Trophoblast cell (in vitro differentiated cells and primary cell): ENCODE measurements around the gene IQCN.

Experiments
- DNase-seq, 2 donors: peaks; one replicate each; pipeline ENCODE4 v3.0.0-alpha.2; 2016
- H2AFZ ChIP-seq: 2 replicates; pipeline ENCODE4 v1.6.1; 2013; ENCODE audit warnings: low read length, moderate library complexity, mild to moderate bottlenecking; ENCODE audit not compliant: insufficient read depth, poor library complexity
- H2AK5ac ChIP-seq: 2 replicates; pipeline ENCODE4 v1.6.1; 2013; ENCODE audit warnings: mild to moderate bottlenecking, low read length
- H2BK120ac ChIP-seq: 2 replicates; pipeline ENCODE4 v1.6.1; 2013; ENCODE audit warnings: low read length, mild to moderate bottlenecking, moderate library complexity; ENCODE audit not compliant: insufficient read depth, poor library complexity
- H2BK12ac ChIP-seq: 2 replicates; pipeline ENCODE4 v1.6.1; 2013; ENCODE audit warnings: mild to moderate bottlenecking, low read length, moderate library complexity
- H2BK5ac ChIP-seq: 2 replicates; pipeline ENCODE4 v1.6.1; 2013; ENCODE audit warnings: low read length, low read depth, moderate library complexity, mild to moderate bottlenecking; ENCODE audit not compliant: poor library complexity
- H3K14ac ChIP-seq: 2 replicates; pipeline ENCODE4 v1.6.1; 2013; ENCODE audit warnings: mild to moderate bottlenecking, low read length
- H3K18ac ChIP-seq: 2 replicates; pipeline ENCODE4 v1.6.1; 2013; ENCODE audit warnings: mild to moderate bottlenecking, low read length
- H3K23ac ChIP-seq: 2 replicates; pipeline ENCODE4 v1.6.1; 2013; ENCODE audit warnings: low read length
- H3K27ac ChIP-seq: 2 replicates; pipeline ENCODE4 v1.5.1; 2013; ENCODE audit warnings: low read depth, mild to moderate bottlenecking, inconsistent platforms, low read length, moderate library complexity
- H3K27me3 ChIP-seq: 2 replicates; pipeline ENCODE4 v1.6.1; 2013; ENCODE audit warnings: inconsistent platforms, mild to moderate bottlenecking, low read length, moderate library complexity; ENCODE audit not compliant: insufficient read depth
- H3K36me3 ChIP-seq, 2 experiments: 1 replicate in 1 of 2; 2 replicates in 1 of 2; pipeline ENCODE4 v1.6.1; 2013; ENCODE audit warnings: low read length in 2 of 2, mild to moderate bottlenecking in 2 of 2, moderate library complexity in 1 of 2; ENCODE audit not compliant: insufficient read depth in 2 of 2, control insufficient read depth in 1 of 2
- H3K4ac ChIP-seq: 2 replicates; pipeline ENCODE4 v1.6.1; 2013; ENCODE audit warnings: low read depth, mild to moderate bottlenecking, low read length, moderate library complexity
- H3K4me1 ChIP-seq, 2 experiments: 1 replicate in 1 of 2; 2 replicates in 1 of 2; pipeline ENCODE4 v1.6.1; 2013; ENCODE audit warnings: low read length in 2 of 2, mild to moderate bottlenecking in 2 of 2, moderate library complexity in 1 of 2; ENCODE audit not compliant: insufficient read depth in 2 of 2, control insufficient read depth in 1 of 2
- H3K4me2 ChIP-seq: 2 replicates; pipeline ENCODE4 v1.6.1; 2013; ENCODE audit warnings: inconsistent platforms, mild to moderate bottlenecking, low read length, moderate library complexity
- H3K4me3 ChIP-seq: 2 replicates; pipeline ENCODE4 v1.5.1; 2013; ENCODE audit warnings: mild to moderate bottlenecking, low read depth, low read length, inconsistent platforms
- H3K79me1 ChIP-seq: one replicate; pipeline ENCODE4 v1.6.1; 2013; ENCODE audit warnings: low read length
- H3K79me2 ChIP-seq: 2 replicates; pipeline ENCODE4 v1.6.1; 2013; ENCODE audit warnings: low read length, mild to moderate bottlenecking; ENCODE audit not compliant: control insufficient read depth, insufficient read depth, poor library complexity
- H3K9ac ChIP-seq: 2 replicates; pipeline ENCODE4 v1.6.1; 2013; ENCODE audit warnings: mild to moderate bottlenecking, low read length
- H3K9me3 ChIP-seq: 2 replicates; pipeline ENCODE4 v1.6.1; 2013; ENCODE audit warnings: low read depth, mild to moderate bottlenecking, control low read depth, inconsistent platforms, low read length; ENCODE audit not compliant: insufficient read depth
- H4K12ac ChIP-seq: 2 replicates; pipeline ENCODE4 v1.6.1; 2013; ENCODE audit warnings: low read depth, mild to moderate bottlenecking, low read length, moderate library complexity
- H4K8ac ChIP-seq: 2 replicates; pipeline ENCODE4 v1.6.1; 2013; ENCODE audit warnings: low read depth, mild to moderate bottlenecking, low read length, moderate library complexity
- H4K91ac ChIP-seq: one replicate; pipeline ENCODE4 v1.6.1; 2013; ENCODE audit warnings: low read depth, mild to moderate bottlenecking, low read length, moderate library complexity
- WGBS: extraction: QIAGEN DNeasy Blood & Tissue Kit; methylation state at CpG from one replicate; pipeline ENCODE4 v1.1.7; 2013; ENCODE audit warnings: missing lambda C conversion rate; ENCODE audit not compliant: insufficient read length, insufficient coverage; ENCODE audit errors: extremely low coverage; 5-methylcytosine and 5-hydroxymethylcytosine counted together

IQCN gene

GRCh38 chr19:18282021-18282787 lies 8.0 kb upstream of the IQCN start:
- Histone ChIP-seq H3K23ac (no peak overlapping the region), H4K8ac (peak overlapping the region; percentile 82), H3K27me3 (no peaks in the 10 kb centered on the region), H3K4ac (peak overlapping the region; percentile 87), H3K79me1 (peaks cover 38% of the 10 kb centered on the region), H3K18ac (peak overlapping the region; percentile 94), H2AK5ac (peak overlapping the region; percentile 97), H3K14ac (peak overlapping the region; percentile 91), H3K9me3 (no peaks in the 10 kb centered on the region), H2AFZ (peak overlapping the region; percentile 32), H4K91ac (peak overlapping the region; percentile 97), H3K4me1 (peaks cover 26 to 27% of the 10 kb centered on the region in 2 experiments), H4K12ac (peak overlapping the region; percentile 88), H3K9ac (peak overlapping the region; percentile 86), H3K4me2 (peak overlapping the region; percentile 86), H2BK12ac (peak overlapping the region; percentile 94), H3K4me3 (peak overlapping the region; percentile 56), H3K36me3 (peaks cover 15 to 20% of the 10 kb centered on the region in 2 experiments), H3K27ac (peak overlapping the region; percentile 100), H2BK5ac (peak overlapping the region; percentile 92), H3K79me2 (peaks cover 35% of the 10 kb centered on the region), H2BK120ac (peak overlapping the region; percentile 94)
- no peak for DNase-seq
- WGBS = no CpG with 5 or more reads among the region's 27 CpGs

DNA sequence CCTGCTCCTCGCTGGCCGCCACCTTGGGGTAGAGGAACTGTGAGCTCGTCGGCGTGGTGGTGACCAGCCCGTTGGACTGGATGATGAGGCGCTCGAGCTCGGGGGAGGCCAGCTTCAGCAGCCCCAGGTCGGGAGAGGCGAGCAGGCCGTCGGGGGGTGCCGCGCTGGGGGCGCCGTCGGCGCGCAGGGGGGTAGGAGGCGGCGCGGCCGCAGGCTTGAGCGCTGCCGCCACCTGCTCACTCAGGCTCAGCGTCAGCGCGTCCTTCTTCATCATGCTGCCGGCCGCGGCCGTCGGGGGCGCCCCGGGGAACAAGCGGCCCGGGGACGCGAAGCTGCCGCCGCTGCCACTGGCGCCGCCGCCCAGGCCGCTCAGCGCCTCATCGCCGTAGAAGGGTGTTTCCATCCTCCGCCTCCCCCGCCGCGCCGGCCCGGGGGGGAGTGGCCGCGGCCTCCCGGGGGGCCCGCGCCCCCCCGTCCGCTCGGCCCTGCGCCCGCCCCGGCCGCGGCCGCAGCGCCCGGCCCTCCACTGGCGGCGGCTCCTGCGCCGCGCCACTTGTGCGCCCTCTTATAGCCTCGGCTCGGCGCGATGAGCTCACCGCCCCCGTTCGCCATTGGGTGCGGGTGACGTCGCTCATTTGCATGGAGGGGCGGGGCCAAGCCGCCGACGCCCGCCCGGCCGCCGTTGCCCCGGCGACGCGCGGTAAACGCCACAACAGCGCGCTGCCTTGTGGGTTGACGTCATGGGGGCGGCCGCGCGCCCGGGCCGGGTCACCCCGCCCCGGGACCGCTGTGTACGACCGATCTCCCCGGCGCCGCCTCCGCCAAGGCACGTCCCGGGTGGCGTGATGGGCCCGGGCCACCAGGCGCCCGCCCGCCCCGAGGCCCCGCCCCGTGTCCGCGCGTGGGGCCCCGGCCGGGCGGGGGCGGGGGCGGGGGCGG lies 7.1 kb upstream of the IQCN start, which contains the start of gene JUND:
Gene JUND, minus strand, starts transcription at position 541 of the 939 bp plus-strand sequence. Its CDS starts 138 bp downstream, at position 403.
- Histone ChIP-seq H4K12ac (peak within 1 kb of the TSS; percentile 91), H3K9me3 (no peaks in the 10 kb centered on the region), H3K9ac (peak within 1 kb of the TSS; percentile 95), H3K18ac (peak within 1 kb of the TSS; percentile 100), H3K14ac (peak within 1 kb of the TSS; percentile 99), H3K23ac (no peak within 1 kb of the TSS), H2BK5ac (peak within 1 kb of the TSS; percentile 99), H3K27me3 (no peaks in the 10 kb centered on the region), H3K79me2 (peaks cover 35% of the 10 kb centered on the region), H3K4me3 (peak within 1 kb of the TSS; percentile 93), H3K4me2 (peak within 1 kb of the TSS; percentile 93), H2BK120ac (peak within 1 kb of the TSS; percentile 94), H2AFZ (peak within 1 kb of the TSS; percentile 55), H3K27ac (peak within 1 kb of the TSS; percentile 100), H2AK5ac (peak within 1 kb of the TSS; percentile 99), H3K79me1 (peaks cover 30% of the 10 kb centered on the region), H4K91ac (peak within 1 kb of the TSS; percentile 98), H4K8ac (peak within 1 kb of the TSS; percentile 93), H3K4ac (peak within 1 kb of the TSS; percentile 100), H2BK12ac (peak within 1 kb of the TSS; percentile 94), H3K36me3 (peaks cover 17 to 24% of the 10 kb centered on the region in 2 experiments), H3K4me1 (peaks cover 19 to 20% of the 10 kb centered on the region in 2 experiments)
- no CpG with 5 or more reads among the region's 138 CpGs for WGBS
- DNase-seq = peak; percentile 97 to 99

DNA sequence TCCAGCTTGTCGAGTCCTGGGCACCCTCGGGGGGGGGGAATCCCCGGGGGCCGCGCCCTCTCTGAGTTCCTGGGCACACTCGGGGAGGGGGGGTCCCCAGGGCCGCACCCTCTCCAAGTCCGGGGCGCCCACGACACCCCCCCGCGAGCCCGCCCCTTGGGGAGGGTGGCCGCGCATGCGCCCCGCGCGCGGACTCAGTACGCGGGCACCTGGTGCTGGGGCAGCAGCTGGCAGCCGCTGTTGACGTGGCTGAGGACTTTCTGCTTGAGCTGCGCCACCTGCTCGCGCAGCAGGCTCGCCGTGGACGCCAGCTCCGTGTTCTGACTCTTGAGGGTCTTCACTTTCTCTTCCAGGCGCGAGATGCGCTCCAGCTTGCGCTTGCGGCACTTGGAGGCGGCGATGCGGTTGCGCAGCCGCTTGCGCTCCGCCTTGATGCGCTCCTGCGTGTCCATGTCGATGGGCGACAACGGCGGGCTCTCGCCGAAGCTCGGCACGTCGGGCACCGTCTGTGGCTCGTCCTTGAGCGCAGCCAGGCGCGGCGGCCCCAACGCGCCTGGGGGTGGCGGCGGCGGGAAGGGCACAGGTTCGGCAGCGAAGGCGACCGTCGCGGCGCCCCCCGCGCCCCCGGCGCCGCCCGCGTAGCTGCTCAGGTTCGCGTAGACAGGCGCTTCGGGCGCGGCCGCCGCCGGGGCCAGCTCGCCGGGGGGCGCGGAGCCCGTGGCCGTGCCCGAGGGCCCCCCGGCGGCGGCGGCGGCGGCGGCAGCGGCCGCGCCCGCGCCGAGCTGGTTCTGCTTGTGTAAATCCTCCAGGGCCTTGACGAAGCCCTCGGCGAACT lies 6.2 kb upstream of the IQCN start:
- H3K14ac ChIP-seq = peak overlapping the region; percentile 99
- H2AFZ ChIP-seq = peak overlapping the region; percentile 55
- no CpG with 5 or more reads among the region's 111 CpGs for WGBS
- H3K79me2 ChIP-seq = peaks cover 35% of the 10 kb centered on the region
- H3K27me3 ChIP-seq = no peaks in the 10 kb centered on the region
- H3K36me3 ChIP-seq = peaks cover 23 to 30% of the 10 kb centered on the region in 2 experiments
- peak overlapping the region; percentile 99 for H3K27ac ChIP-seq
- H3K79me1 ChIP-seq = peaks cover 29% of the 10 kb centered on the region
- H3K18ac ChIP-seq = peak overlapping the region; percentile 100
- peak overlapping the region; percentile 99 for H2BK5ac ChIP-seq
- H3K4me2 ChIP-seq = peak overlapping the region; percentile 93
- DNase-seq = peak; percentile 62 to 79
- peak overlapping the region; percentile 100 for H3K4ac ChIP-seq
- H4K91ac ChIP-seq = peak overlapping the region; percentile 98
- peak overlapping the region; percentile 99 for H2AK5ac ChIP-seq
- H3K9ac ChIP-seq = peak overlapping the region; percentile 95
- peak overlapping the region; percentile 93 for H4K8ac ChIP-seq
- H3K4me1 ChIP-seq = peaks cover 20 to 25% of the 10 kb centered on the region in 2 experiments
- H3K23ac ChIP-seq = no peak overlapping the region
- peak overlapping the region; percentile 20 for H2BK12ac ChIP-seq
- peak overlapping the region; percentile 79 for H2BK120ac ChIP-seq
- peak overlapping the region; percentile 91 for H4K12ac ChIP-seq
- H3K4me3 ChIP-seq = peak overlapping the region; percentile 93
- no peaks in the 10 kb centered on the region for H3K9me3 ChIP-seq
